ENCODE measurements around the gene FAM53A.
A peak's percentile ranks its signal among the peaks of the same experiment; 100 is the strongest.
"Not testable (repeated sequence)": the region's sequence is repeated elsewhere in the genome, so short reads cannot be mapped to it uniquely, and the experiment has no call there.

FAM53A gene

DNA sequence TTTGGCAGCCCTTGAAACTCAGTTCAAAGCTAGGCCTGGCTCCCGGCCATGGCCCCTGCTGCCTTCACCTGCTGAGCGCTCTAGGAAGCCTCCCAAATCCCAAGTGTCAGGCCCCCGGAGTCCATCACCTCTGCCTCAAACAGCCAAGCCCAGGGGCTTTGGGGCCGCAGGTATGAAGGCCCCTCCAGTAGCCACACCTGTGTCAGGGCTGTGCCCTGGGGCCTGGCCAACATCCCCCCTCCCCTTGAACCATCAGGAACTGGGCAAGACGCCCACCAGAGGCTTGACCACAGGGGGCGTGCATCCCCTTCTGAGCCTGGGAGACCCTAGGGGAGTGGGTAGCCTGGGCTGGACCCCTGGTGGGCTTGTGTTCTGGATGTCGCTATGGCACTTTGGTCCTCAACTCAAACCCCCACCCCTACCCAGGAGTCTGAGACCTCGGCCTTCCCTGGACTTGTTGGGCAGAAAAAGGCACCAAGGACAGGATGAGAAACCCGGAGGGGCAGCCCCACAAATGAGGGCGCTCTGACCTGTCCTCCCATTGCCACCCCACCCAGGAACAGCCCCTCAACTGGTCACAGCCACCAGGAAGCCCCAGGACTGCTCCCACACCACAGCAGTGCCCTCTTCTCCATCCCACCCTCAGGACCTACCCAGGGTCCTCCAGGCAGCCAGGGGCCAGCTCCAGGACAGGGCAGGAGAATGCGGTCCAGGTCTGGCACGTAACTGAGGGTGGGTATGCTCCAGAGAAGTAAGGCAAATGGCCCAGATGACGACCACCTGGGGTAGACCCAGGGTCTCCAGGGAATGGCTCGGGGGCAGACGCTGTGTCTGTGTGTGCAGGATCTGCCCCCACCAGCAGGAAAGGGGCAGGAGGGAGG, 32.2 kb upstream of the FAM53A start:
- DNase-seq: no peak

DNA sequence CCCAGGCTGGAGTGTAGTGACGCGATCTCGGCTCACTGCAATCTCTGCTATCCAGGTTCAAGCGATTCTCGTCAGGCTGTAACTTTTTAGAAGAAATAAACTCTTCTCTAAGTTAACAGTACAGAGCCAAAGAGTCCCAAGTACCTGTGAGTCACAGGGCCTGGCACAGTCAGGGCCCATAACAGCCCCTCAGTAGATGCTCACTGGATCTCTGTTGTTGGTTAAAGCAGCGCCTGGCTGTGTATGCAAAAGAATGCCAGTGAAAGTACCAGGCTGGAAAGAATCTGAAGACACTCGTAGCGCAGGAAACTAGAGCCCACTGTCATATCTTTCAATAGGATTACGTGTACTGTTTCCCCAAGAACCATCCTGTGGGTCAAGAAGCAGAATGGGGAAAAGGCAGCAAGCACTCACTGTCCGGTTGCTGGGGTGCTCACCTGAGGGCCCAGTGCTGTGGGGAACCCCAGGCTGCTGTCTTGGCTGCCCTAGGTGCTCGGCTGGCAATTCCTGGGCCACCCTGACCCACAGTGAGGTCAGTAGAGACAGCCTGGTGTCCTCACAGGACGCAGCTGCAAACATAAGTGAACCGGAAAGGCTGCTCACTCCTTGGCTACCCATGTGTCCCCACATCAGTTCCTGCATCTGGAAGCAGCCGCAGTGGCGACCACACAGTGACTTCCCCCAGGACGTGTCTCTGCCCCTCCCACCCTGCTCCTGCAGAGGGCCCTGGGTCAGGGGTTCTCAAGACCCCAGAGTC, 31.1 kb upstream of the FAM53A start:
- DNase-seq: no peak

DNA sequence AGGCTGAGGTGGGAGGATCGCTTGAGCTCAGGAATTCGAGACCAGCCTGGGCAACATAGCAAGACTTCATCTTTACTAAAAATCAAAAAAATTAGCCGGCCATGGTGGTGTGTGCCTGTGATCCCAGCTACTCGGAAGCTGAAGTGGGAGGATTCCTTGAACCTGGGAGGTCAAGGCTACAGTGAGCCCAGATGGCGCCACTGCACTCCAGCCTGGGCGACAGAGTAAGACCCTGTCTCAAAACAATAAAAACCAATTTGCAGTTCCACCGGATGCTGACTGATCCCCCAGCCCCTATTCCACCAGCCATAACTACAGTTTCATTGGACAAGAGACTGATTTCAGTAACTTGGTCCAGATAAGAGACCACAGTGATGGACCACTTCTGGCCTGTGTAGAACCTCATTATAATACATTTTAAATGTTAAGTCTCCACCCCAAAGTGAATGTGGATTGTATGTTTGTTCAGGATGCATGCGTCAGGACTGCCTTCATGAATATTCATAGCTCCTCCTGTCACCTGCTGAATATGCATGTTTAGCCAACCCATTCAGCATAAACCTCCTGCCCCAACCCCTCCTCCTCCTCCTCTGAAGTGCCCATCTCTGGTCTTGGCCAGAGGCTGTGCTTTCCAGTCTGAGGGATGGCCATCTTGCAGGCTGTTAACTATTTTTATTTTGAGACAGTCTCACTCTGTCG, 30.3 kb upstream of the FAM53A start:
- DNase-seq: no peak

DNA sequence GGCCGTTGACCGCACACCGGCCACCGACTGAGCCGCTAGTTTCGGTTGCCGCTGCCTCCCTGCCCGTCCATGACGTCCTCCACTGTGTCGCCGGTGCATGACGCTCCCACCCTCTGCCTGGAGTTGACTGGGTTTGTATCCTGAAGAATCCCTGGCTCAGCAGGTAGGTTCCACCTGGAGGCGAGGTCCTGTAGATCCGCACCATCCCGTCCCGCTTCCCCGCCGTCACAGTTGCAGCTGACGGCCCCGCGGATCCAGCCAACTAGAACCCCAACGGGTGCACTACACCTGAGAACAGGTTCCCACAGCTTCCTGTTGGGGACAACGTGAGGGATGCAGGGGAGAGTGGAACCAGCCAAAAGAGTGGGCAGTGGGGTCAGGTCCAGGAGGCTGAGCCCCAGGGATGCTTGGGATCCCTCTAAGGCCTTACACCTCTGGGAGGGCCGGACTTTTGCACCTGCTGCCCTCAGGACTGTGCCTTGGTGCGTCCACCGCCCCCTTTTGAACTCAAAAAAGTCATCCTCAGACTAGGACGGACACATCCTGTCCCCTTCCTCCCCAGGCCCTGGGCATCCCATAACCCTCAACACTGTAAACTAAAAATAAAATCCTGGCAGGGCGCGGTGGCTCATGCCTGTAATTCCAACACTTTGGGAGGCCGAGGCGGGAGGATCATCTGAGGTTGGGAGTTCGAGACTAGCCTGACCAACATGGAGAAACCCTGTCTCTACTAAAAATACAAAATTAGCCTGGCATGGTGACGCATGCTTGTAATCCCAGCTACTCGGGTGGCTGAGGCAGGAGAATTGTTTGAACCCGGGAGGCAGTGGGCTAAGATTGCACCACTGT, 29.1 kb upstream of the FAM53A start:
- DNase-seq: no peak

DNA sequence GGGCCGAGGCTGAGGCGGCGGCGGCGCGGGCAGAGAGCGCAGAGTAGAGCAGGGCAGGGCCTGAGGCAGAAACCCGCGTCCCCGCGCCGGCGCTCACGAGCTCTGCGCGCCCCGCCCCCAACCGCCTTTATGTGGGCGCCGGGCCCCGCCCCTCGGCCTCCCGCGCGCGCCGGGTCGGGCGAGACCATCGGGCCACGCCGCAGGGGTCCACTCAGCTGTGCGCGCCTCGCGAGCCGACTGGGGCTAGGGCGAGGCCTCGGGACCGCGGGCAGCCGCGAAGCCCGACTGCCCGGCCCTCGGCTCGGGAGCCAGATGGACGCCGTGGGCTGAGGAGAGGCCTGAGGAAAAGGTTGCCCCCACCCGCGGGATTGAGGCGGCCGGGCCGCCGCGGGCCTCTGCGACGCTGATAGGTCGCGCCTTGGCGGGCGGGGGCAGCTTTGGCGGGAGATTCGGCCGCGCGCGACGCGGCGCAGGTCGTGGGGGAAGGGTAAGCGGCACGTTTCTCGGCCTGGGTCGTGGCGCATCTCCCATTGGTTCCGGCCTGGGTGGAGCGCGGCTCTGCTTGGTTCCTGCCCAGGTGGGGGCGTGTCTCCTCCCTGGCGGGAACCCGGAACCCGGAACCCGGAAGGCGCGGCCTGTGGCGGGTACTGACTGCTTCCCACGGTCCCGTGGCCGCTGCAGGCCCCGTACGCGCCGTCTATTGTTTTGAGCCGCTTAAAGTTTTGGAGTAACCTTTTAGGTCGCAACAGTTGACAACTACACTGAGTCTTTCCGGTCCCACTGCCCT, 28.3 kb upstream of the FAM53A start, which contains the start of gene SLBP:
SLBP (minus strand) TSS at position 104 of the 787 bp plus-strand sequence. CDS start 131 bp downstream, outside the sequence.
- DNase-seq: peak; percentile 77 to 93

DNA sequence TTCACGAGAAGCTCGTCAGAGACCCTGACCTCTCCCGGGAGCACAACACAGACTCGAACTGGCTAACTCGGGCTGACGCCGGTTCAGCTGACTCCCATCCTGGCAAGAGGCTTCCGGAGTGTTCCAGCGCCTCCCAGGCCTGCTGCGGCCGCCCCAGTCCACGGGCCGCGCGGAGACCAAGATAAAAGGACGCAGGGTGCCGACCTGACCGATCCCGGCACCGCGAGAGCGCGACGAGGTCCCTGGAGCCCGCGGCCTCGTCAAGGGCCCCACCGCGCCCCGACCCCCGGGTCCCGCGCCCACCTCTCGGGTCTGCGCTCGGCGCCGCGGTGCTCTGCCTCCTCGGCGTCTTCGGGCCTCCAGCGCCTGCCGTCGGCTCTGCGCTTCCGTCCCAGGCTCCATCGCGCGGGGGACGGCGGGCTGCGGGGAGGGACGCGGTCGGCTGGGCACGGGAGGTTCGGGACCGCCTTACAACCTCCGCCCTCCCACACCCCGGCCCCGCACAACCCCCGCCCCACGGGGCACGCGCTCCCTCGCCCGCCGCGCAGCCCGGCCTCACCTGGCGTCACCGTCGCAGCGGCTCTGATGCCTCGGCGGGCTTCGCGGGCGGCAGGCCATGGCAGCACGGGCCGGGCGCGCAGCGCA, 27.6 kb upstream of the FAM53A start:
- no peak for DNase-seq

DNA sequence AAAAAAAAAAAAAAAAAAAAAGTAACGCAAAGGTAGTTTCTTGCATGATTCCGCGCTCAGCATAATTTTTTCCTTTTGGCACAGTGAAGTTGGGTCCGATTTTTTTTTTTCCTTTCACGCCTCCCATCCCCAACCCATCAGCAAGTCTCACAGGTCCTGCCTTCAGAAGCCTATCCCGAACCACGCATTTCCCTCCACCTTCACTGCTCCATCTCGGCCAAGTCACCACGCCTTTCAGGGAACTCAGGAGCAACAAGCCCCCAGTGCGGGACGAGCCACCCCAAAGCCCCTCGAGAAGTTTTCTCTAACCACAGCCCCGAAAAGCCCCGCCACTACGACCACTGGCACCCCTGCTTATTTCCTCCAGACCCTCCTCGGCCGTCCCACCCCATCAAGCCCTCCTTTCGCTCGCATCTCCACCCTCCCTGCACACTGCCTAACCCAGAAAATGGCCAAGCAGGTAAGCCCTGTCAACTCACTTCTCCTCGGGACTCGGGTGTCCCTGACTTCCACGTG, 27.0 kb upstream of the FAM53A start:
- no peak for DNase-seq

DNA sequence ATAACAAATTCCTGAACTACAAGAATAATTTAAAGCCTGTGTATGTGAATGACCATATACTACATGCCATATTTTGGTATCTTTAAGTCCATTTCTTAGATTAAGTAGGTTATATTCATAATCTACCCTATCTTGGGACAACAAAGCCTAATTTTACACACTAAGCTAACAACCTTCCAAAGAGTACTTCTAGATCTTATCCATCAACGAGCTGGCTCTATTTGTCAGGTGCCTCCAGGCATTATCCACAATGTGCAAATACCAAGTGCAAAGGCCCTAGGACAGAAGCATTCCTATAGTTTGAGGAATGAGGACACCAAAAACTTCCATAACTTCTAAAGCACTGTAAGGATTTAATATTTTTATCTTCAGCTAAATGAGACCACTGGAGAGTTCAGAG, 24.5 kb upstream of the FAM53A start:
- no peak for DNase-seq

DNA sequence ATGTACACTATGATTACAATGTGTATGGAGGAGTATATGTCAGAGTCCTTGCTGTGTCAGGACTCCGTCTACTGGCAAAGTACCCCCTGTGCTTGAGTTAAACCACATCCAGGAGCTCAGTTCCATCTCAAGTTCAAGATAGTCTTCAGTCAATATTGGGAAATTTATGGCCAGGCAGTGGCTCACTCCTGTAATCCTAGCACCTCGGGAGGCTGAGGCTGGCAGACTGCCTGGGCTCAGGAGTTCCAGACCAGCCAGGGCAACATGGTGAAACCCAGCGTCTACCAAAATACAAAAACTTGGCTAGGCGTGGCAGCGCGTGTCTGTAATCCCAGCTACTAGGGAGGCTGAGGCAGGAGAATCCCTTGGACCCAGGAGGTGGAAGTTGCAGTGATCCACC, 22.2 kb upstream of the FAM53A start:
- no peak for DNase-seq

DNA sequence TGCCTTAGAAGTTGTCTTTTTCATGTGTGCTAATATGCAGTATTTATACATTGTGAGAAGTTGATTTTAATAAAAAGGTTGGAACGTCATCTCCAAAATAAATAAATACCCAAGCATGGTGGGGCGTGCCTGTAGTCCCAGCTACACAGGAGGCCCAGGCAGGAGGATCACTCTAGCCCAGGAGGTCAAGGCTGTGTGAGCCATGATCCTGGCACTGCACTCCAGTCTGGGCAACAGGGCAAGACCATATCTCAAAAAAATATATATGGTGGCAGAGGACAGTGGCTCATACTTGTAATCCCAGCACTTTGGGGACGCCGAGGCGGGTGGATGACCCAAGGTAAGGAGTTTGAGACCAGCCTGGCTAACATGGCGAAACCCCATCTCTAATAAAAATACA, 21.6 kb upstream of the FAM53A start:
- no peak for DNase-seq

DNA sequence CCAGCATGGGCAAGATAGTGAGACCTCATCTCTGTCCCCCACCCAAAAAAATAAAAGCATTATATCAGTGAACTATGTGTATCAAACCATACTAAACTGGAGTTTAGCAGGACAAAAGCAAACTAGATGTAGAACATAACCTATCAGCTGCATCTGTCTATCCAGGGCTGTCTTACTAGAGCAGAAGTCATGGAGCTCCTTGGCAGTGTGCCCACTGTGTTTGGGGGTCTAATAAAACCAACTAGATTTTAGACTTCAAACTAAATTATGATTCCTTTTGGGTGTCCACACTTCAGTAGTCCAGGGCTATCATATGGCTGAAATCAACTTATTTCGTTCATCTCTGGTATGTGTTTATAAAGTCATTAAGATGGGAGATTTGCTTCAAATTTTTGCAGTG, 19.8 kb upstream of the FAM53A start:
- DNase-seq: no peak

DNA sequence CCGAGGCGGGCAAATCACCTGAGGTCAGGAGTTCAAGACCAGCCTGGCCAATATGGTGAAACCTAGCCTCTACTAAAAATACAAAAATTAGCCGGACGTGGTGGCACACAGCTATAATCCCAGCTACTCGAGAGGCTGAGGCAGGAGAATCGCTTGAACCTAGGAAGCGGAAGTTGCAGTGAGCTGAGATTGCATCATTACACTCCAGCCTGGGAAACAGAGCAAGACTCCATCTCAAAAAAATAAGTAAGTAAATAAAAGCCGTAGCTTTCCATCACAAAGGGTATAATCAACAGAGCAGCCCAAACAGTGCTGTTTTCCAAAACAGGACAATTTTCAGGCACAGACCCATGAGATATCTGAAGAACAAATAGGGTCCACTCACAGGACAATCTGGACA, 17.6 kb upstream of the FAM53A start:
- not testable (repeated sequence) for DNase-seq

DNA sequence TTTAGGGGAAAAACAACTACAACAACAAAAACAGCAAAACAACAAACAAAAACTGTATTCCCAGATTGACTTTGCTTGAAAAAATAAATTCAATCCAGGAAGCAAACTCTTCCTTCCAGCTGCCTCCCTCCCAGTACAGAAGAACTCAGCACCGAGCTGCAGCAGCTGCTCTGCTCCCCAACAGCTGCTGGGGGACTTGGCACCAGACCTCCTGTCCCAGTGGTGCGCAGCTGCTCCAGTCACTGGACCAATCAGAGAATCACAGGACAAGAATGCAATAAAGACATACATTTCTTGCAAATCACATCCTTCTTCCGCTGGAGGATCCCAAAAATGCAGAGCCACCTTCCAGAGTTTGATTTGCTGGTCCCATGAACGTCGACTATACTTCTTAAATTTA, 11.8 kb upstream of the FAM53A start:
- DNase-seq: no peak

DNA sequence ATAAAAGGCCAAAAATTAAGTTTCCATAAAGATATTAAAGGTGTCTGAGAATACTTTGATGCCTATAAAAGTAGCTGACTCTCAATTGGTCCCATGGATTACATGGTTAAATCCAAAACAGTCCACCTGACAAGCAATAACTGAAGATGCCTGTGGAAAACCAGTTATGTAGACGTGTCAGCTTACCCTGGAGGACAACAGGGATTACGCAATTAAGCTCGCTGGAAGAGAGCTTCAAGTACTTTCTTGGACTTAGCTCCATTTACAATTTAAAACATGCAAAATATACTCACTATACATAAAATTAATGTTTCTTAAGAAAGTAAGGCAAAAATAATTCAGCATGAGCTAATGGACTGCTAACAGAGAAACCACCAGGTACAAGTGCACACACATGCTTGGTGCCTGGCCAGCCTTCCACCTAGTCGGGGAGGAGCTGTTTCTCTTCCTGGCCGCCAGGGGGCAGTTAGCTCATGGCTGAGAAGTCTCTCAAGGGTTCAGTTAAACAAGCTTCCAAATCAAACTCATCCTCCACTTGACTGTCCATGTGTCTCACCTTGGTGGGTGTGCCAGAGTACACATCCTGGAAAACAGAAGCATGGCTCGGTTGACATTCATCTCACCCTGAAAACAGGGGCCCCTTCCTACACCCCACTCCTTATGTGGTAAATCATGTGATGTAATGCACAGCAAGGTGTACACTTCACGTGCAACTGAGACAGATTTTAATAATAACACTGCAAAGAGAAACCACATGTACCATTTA, 9.2 kb upstream of the FAM53A start:
- peak; percentile 16 to 73 for DNase-seq

DNA sequence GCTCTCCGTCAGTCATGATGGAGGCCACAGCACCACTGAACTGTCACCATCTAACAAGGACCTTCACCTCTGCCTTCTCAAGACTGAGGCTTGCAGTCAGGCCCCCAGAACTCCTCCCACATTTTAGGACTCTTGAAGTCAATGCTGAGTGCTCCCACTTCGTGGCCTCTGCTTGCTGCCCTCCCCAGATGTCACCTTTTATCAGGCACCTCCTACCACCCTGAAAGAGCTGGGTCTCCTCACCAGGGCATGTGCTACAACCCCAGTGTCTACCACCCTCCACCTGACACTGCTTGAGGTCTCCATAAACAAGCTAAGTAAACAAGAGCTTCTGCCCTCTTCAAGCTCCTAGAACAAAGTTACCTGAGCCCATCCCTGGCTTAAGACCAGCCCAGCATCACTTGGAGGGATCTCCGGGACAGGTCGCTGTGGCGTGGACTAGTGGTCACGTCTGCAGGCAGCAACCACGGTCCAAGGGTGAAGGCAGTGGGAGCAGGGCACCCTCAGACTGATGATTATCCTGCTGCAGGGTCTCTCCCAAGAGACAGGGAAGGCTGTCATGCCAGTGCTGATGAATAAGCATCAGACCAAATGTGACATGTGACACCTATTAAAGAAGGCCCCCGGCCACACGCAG, 7.7 kb upstream of the FAM53A start:
- no peak for DNase-seq

DNA sequence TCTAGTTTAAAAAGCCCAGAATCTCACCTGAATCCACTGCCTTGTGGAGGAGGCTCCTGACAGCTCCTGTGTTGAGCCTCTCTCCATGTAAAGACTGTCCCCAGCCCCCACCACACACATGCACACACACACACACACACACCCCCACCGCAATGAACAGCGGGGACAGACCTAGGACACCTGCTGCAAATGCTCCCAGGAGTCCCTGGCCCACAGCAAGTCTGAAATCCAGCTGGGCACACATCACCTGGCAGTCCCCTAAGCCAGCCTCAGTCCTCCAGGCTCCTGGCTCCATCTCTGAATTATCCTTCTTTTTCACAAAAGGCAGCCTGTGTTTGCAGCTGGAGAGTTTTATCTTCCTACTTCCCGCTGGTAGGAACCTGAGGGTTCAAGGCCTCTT, 6.6 kb upstream of the FAM53A start:
- no peak for DNase-seq

DNA sequence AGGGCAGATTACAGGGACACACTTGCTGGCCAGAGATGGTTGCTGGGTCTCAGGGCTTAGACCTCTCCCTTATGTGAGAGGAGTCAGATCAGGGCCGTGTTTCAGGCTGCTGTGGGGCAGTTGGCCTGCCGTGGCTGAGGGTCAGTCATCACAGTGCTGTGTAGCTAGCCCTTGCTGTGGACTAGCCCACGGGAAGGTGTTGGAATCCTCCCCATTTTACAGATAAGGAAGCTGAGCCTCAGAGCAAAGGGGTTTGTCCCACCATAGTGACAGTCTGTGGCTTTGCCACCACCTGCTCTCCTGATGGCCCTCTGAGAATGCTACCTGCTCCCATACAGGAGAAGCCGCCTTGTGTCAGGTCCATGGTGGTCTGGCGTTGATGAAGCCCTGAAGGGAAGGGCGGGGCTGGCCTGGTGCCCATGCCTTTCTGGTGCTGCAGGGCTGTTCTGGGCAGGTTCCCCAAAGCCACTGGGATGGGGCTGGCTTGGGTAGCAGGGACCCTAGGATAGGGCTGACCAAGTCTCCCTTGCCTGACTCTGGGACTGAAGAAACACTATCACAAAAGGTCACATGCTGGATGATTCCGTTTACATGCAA, 2.4 kb upstream of the FAM53A start:
- DNase-seq: no peak

DNA sequence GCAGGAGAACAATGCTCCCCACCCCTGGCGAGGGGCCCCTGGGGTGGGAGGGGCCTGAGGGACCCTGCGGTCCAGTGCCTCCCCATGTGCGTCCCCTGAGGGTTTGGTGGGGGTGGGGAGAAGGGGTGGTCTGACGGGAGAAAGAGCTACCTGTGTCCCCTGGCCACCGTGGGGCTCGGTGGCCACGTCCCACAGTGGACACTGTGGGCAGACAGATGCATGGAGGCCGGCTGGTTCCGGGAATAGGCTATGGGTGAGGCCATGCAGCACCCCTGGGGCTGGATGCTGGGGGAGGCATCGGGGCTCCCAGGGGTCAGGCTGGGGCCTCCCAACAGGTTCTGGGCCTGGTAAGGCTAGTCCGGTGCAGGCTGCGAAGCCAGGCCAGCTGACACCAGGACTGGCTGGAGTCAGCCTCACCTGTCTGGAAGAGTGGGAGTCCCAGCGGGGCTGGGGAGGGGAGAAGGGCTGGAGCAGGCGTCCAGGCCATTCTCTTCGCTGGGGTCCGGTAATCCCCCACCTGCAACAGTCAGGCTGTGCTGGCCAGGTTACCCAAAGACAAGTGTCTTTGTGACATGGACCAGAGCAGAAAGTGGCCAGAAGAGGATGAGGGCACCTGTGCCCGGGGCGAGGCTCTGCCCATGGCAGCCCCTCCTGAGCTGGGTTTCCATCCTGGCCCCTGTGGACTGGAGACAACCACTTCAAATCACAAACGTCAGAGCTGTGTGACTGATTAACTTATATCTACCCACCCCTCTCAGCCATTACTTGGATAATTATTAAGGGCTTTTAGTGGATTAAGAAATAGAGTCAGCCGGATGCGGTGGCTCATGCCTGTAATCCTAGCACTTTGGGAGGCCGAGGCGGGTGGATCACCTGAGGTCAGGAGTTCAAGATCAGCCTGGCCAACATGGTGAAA, 1.4 kb upstream of the FAM53A start:
- peak in 1 of 2 experiments; percentile 25 for DNase-seq
